Central memory CD8-positive, alpha-beta T cell (primary cell): ENCODE results near the gene ITGB6.
"Not testable (repeated sequence)": the region's sequence is repeated elsewhere in the genome, so short reads cannot be mapped to it uniquely, and the experiment has no call there.

Source experiments
- ATAC-seq: fragments of 150-1000 bp; cut with Tn5 transposase; replicated peaks from 2 replicates; pipeline ENCODE4 v1.10.0; 2022; ENCODE audit warnings: mild to moderate bottlenecking, moderate FRiP score, moderate number of reproducible peaks; ENCODE audit not compliant: poor library complexity, severe bottlenecking; ENCODE audit errors: extremely low read depth
- DNase-seq, 2 donors: peaks; one replicate each; pipeline ENCODE4 v3.0.0; 2021; ENCODE audit warnings: low spot score in 2 of 2
- H3K27ac Mint-ChIP-seq: one replicate; pipeline ENCODE4 v1.8.0; 2022; ENCODE audit warnings: low read depth, mild to moderate bottlenecking, moderate library complexity, mixed read lengths
- H3K27me3 Mint-ChIP-seq: one replicate; pipeline ENCODE4 v1.8.0; 2022; ENCODE audit warnings: mixed read lengths
- H3K36me3 Mint-ChIP-seq: one replicate; pipeline ENCODE4 v1.8.0; 2022; ENCODE audit warnings: mild to moderate bottlenecking, moderate library complexity, mixed read lengths; ENCODE audit not compliant: insufficient read depth
- H3K4me1 Mint-ChIP-seq: one replicate; pipeline ENCODE4 v1.8.0; 2022; ENCODE audit warnings: mixed read lengths
- H3K4me3 Mint-ChIP-seq: one replicate; pipeline ENCODE4 v1.8.0; 2022; ENCODE audit warnings: mild to moderate bottlenecking, moderate library complexity, mixed read lengths
- H3K9me3 Mint-ChIP-seq: one replicate; pipeline ENCODE4 v1.8.0; 2022; ENCODE audit warnings: mixed read lengths

Gene ITGB6

GRCh38 chr2:160141912-160142311 lies 58.2 kb downstream of the ITGB6 start:
- Mint-ChIP-seq H3K36me3 (peaks cover 2% of the 10 kb centered on the region), H3K27ac (no peak overlapping the region), H3K4me1 (no peaks in the 10 kb centered on the region), H3K4me3 (no peak overlapping the region), H3K27me3 (peaks cover 42% of the 10 kb centered on the region), H3K9me3 (no peaks in the 10 kb centered on the region)
- ATAC-seq (no peak), DNase-seq (no peak)

- Mint-ChIP-seq H3K27me3 (peaks cover 37% of the 10 kb centered on the region), H3K4me1 (no peaks in the 10 kb centered on the region), H3K27ac (no peak overlapping the region), H3K36me3 (peaks cover 2% of the 10 kb centered on the region), H3K4me3 (no peak overlapping the region), H3K9me3 (no peaks in the 10 kb centered on the region)
- DNase-seq (no peak), ATAC-seq (no peak)
Observed at GRCh38 chr2:160141419-160141818, 58.7 kb downstream of the ITGB6 start.

GRCh38 chr2:160140471-160140870 lies 59.6 kb downstream of the ITGB6 start:
- DNase-seq (no peak), ATAC-seq (no peak)
- H3K4me1 Mint-ChIP-seq = no peaks in the 10 kb centered on the region
- no peak overlapping the region for H3K4me3 Mint-ChIP-seq
- H3K27me3 Mint-ChIP-seq = peaks cover 27% of the 10 kb centered on the region
- H3K36me3 Mint-ChIP-seq = peaks cover 2% of the 10 kb centered on the region
- no peaks in the 10 kb centered on the region for H3K9me3 Mint-ChIP-seq
- H3K27ac Mint-ChIP-seq = no peak overlapping the region

- H3K36me3 Mint-ChIP-seq = no peaks in the 10 kb centered on the region
Observed at GRCh38 chr2:160139991-160140390, 60.1 kb downstream of the ITGB6 start.

GRCh38 chr2:160139350-160139749 lies 60.7 kb downstream of the ITGB6 start:
- no peak for ATAC-seq
- no peak for DNase-seq

More at GRCh38 chr2:160139991-160140390, 60.1 kb downstream of the ITGB6 start:
- no peak overlapping the region for H3K4me3 Mint-ChIP-seq
- H3K27me3 Mint-ChIP-seq = peaks cover 24% of the 10 kb centered on the region
- H3K9me3 Mint-ChIP-seq = no peaks in the 10 kb centered on the region
- DNase-seq (no peak), ATAC-seq (no peak)
- H3K27ac Mint-ChIP-seq = no peak overlapping the region
- no peaks in the 10 kb centered on the region for H3K4me1 Mint-ChIP-seq

GRCh38 chr2:160138406-160138805 lies 61.7 kb downstream of the ITGB6 start:
- no peaks in the 10 kb centered on the region for H3K36me3 Mint-ChIP-seq

More at GRCh38 chr2:160139350-160139749, 60.7 kb downstream of the ITGB6 start:
- H3K4me3 Mint-ChIP-seq = no peak overlapping the region
- no peaks in the 10 kb centered on the region for H3K36me3 Mint-ChIP-seq
- H3K27ac Mint-ChIP-seq = no peak overlapping the region
- no peaks in the 10 kb centered on the region for H3K9me3 Mint-ChIP-seq
- H3K27me3 Mint-ChIP-seq = peaks cover 26% of the 10 kb centered on the region
- no peaks in the 10 kb centered on the region for H3K4me1 Mint-ChIP-seq

GRCh38 chr2:160137464-160137863 lies 62.6 kb downstream of the ITGB6 start:
- H3K27me3 Mint-ChIP-seq = peaks cover 40% of the 10 kb centered on the region
- no peak overlapping the region for H3K27ac Mint-ChIP-seq
- H3K9me3 Mint-ChIP-seq = no peaks in the 10 kb centered on the region
- DNase-seq (no peak), ATAC-seq (no peak)
- no peaks in the 10 kb centered on the region for H3K4me1 Mint-ChIP-seq
- H3K4me3 Mint-ChIP-seq = no peak overlapping the region
- no peaks in the 10 kb centered on the region for H3K36me3 Mint-ChIP-seq

More at GRCh38 chr2:160138406-160138805, 61.7 kb downstream of the ITGB6 start:
- Mint-ChIP-seq H3K27ac (no peak overlapping the region), H3K4me1 (no peaks in the 10 kb centered on the region), H3K4me3 (no peak overlapping the region), H3K9me3 (no peaks in the 10 kb centered on the region), H3K27me3 (peaks cover 35% of the 10 kb centered on the region)
- ATAC-seq (no peak), DNase-seq (no peak)

GRCh38 chr2:160132761-160133160 lies 67.3 kb downstream of the ITGB6 start:
- ATAC-seq = no peak
- Mint-ChIP-seq H3K27me3 (peaks cover 32% of the 10 kb centered on the region), H3K27ac (no peak overlapping the region), H3K9me3 (no peaks in the 10 kb centered on the region), H3K36me3 (no peaks in the 10 kb centered on the region), H3K4me3 (no peak overlapping the region), H3K4me1 (no peaks in the 10 kb centered on the region)
- no peak for DNase-seq

GRCh38 chr2:160126756-160127155 lies 73.3 kb downstream of the ITGB6 start:
- Mint-ChIP-seq H3K36me3 (no peaks in the 10 kb centered on the region), H3K9me3 (no peaks in the 10 kb centered on the region), H3K4me1 (no peaks in the 10 kb centered on the region), H3K4me3 (no peak overlapping the region), H3K27me3 (peaks cover 57% of the 10 kb centered on the region), H3K27ac (no peak overlapping the region)
- DNase-seq = no peak
- ATAC-seq = no peak

- no peaks in the 10 kb centered on the region for H3K9me3 Mint-ChIP-seq
- peaks cover 57% of the 10 kb centered on the region for H3K27me3 Mint-ChIP-seq
- no peaks in the 10 kb centered on the region for H3K36me3 Mint-ChIP-seq
- DNase-seq = no peak
- H3K27ac Mint-ChIP-seq = no peak overlapping the region
- ATAC-seq = no peak
- H3K4me3 Mint-ChIP-seq = no peak overlapping the region
- no peaks in the 10 kb centered on the region for H3K4me1 Mint-ChIP-seq
Observed at GRCh38 chr2:160126315-160126714, 73.8 kb downstream of the ITGB6 start.

- no peak overlapping the region for H3K4me3 Mint-ChIP-seq
- ATAC-seq = no peak
- H3K27ac Mint-ChIP-seq = no peak overlapping the region
- H3K36me3 Mint-ChIP-seq = no peaks in the 10 kb centered on the region
- peaks cover 57% of the 10 kb centered on the region for H3K27me3 Mint-ChIP-seq
- no peak for DNase-seq
- no peaks in the 10 kb centered on the region for H3K4me1 Mint-ChIP-seq
- H3K9me3 Mint-ChIP-seq = no peaks in the 10 kb centered on the region
Observed at GRCh38 chr2:160125828-160126227, 74.2 kb downstream of the ITGB6 start.

- H3K4me1 Mint-ChIP-seq = no peaks in the 10 kb centered on the region
- DNase-seq (no peak), ATAC-seq (no peak)
- no peaks in the 10 kb centered on the region for H3K36me3 Mint-ChIP-seq
- peaks cover 57% of the 10 kb centered on the region for H3K27me3 Mint-ChIP-seq
- no peak overlapping the region for H3K4me3 Mint-ChIP-seq
- H3K27ac Mint-ChIP-seq = no peak overlapping the region
- no peaks in the 10 kb centered on the region for H3K9me3 Mint-ChIP-seq
Observed at GRCh38 chr2:160125366-160125765, 74.7 kb downstream of the ITGB6 start.

- H3K27me3 Mint-ChIP-seq = peaks cover 57% of the 10 kb centered on the region
- no peaks in the 10 kb centered on the region for H3K4me1 Mint-ChIP-seq
- H3K27ac Mint-ChIP-seq = no peak overlapping the region
- no peak for DNase-seq
- no peak for ATAC-seq
- H3K9me3 Mint-ChIP-seq = no peaks in the 10 kb centered on the region
- H3K4me3 Mint-ChIP-seq = no peak overlapping the region
- no peaks in the 10 kb centered on the region for H3K36me3 Mint-ChIP-seq
Observed at GRCh38 chr2:160124571-160124970, 75.5 kb downstream of the ITGB6 start.

- not testable (repeated sequence) for DNase-seq, H3K36me3 Mint-ChIP-seq, H3K4me3 Mint-ChIP-seq, ATAC-seq, H3K4me1 Mint-ChIP-seq, H3K27ac Mint-ChIP-seq, H3K9me3 Mint-ChIP-seq
- peaks cover 55% of the 10 kb centered on the region for H3K27me3 Mint-ChIP-seq
Observed at GRCh38 chr2:160114721-160115120, 85.4 kb downstream of the ITGB6 start.
